Measurements from ENCODE around the gene CDH13.

Gene CDH13

GRCh38 chr16:82954224-82954929 lies 327.6 kb downstream of the CDH13 start:
- H3K27me3 ChIP-seq (replicated peaks; ENCODE audit: insufficient read depth, low read length): no peaks in the 10 kb centered on the region
- no peak overlapping the region for H3K4me2 ChIP-seq (ENCODE audit: low read depth, low read length)
- DNase-seq: no peak
- no peaks in the 10 kb centered on the region for H3K9me2 ChIP-seq (replicated peaks; ENCODE audit: insufficient read depth, low read length)
- TF ChIP-seq EZH2 (optimal IDR thresholded peaks at IDR 0.05; ENCODE audit: low read depth, low read length) (no peak), CTCF (IDR thresholded peaks at IDR 0.05; ENCODE audit: low read length) (no peak), EZH2phosphoT487 (IDR thresholded peaks at IDR 0.05; ENCODE audit: low read length) (no peak)
- no peaks in the 10 kb centered on the region for H3F3A ChIP-seq (ENCODE audit: insufficient read depth, low read length)
- no peaks in the 10 kb centered on the region for H3K4me1 ChIP-seq (ENCODE audit: low read length)
- no peak overlapping the region for H3K4me3 ChIP-seq (ENCODE audit: low read length)
- no peaks in the 10 kb centered on the region for H3K36me3 ChIP-seq (replicated peaks; ENCODE audit: insufficient read depth, low read length)
- no peaks in the 10 kb centered on the region for H3K9me3 ChIP-seq (replicated peaks; ENCODE audit: insufficient read depth, low read length)
- no peak overlapping the region for H3K9ac ChIP-seq (ENCODE audit: low read length)
- no peak overlapping the region for H3K27ac ChIP-seq (ENCODE audit: low read length)
- H4K20me1 ChIP-seq (ENCODE audit: insufficient read depth, low read length): no peaks in the 10 kb centered on the region
- no peak overlapping the region for H2AFZ ChIP-seq (ENCODE audit: low read length)
- no peaks in the 10 kb centered on the region for H3K79me2 ChIP-seq (ENCODE audit: low read length)

DNA sequence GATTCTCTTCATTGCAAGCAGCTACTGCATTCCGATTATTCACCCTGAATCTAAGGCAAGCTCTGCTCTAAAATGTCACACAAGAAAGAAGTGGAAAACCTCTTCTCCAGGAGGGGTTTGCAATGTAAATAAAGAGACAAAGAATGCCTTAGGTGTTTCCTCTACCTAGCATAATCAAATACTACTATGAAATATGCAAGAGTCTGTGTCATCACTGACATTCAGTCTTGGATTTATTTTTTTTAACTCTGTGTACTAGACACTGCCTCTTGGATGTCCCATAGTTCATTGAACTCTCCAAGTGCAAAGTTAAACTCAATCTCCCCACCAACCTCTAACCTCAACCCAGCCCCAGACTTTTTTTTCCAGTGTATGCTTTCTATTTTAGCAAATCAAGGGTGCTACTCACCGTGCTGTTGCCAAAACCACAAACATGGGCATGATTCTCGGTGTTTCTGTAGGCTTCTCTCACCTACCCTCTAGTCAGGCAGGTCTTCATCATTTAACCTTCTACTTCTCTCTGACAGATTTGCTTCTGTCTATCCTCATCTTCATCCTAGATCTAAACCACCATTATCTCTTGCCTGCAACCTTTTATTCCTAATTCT lies 329.1 kb downstream of the CDH13 start:
- Histone ChIP-seq H3K4me2 (ENCODE audit: low read depth, low read length) (no peak overlapping the region), H3F3A (ENCODE audit: insufficient read depth, low read length) (no peaks in the 10 kb centered on the region), H3K9me2 (replicated peaks; ENCODE audit: insufficient read depth, low read length) (no peaks in the 10 kb centered on the region), H2AFZ (ENCODE audit: low read length) (no peak overlapping the region), H3K27ac (ENCODE audit: low read length) (no peak overlapping the region), H3K9me3 (replicated peaks; ENCODE audit: insufficient read depth, low read length) (no peaks in the 10 kb centered on the region), H3K79me2 (ENCODE audit: low read length) (no peaks in the 10 kb centered on the region), H3K36me3 (replicated peaks; ENCODE audit: insufficient read depth, low read length) (no peaks in the 10 kb centered on the region), H3K4me3 (ENCODE audit: low read length) (no peak overlapping the region), H3K27me3 (replicated peaks; ENCODE audit: insufficient read depth, low read length) (no peaks in the 10 kb centered on the region), H3K9ac (ENCODE audit: low read length) (no peak overlapping the region), H4K20me1 (ENCODE audit: insufficient read depth, low read length) (no peaks in the 10 kb centered on the region), H3K4me1 (ENCODE audit: low read length) (no peaks in the 10 kb centered on the region)
- DNase-seq: no peak
- no peak for TF ChIP-seq CTCF (IDR thresholded peaks at IDR 0.05; ENCODE audit: low read length)
- no peak for TF ChIP-seq EZH2 (optimal IDR thresholded peaks at IDR 0.05; ENCODE audit: low read depth, low read length)
- no peak for TF ChIP-seq EZH2phosphoT487 (IDR thresholded peaks at IDR 0.05; ENCODE audit: low read length)

DNA sequence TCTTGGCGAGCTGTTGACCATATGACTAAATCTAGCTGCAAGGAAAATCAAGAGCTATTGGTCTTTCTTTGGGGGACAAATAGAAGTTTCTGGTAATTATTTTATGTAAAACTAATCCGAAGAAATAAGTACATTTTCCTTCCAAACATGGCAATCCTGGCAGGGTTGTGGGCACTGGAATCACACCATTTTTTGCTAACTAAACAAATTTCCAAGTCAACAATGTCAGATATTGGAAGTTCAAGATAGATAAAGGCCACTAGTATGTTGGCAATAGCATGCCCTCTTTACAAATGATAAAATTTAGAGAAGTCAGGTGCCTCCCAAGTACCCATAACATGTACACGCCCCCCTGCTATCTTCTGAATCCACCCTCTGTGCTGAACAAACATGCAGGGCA lies 330.4 kb downstream of the CDH13 start:
- no peaks in the 10 kb centered on the region for H3K36me3 ChIP-seq (replicated peaks; ENCODE audit: insufficient read depth, low read length)
- TF ChIP-seq EZH2 (optimal IDR thresholded peaks at IDR 0.05; ENCODE audit: low read depth, low read length) (no peak), CTCF (IDR thresholded peaks at IDR 0.05; ENCODE audit: low read length) (no peak), EZH2phosphoT487 (IDR thresholded peaks at IDR 0.05; ENCODE audit: low read length) (no peak)
- no peak overlapping the region for H2AFZ ChIP-seq (ENCODE audit: low read length)
- H3K4me3 ChIP-seq (ENCODE audit: low read length): no peak overlapping the region
- H3K9me3 ChIP-seq (replicated peaks; ENCODE audit: insufficient read depth, low read length): no peaks in the 10 kb centered on the region
- no peaks in the 10 kb centered on the region for H3F3A ChIP-seq (ENCODE audit: insufficient read depth, low read length)
- no peaks in the 10 kb centered on the region for H3K4me1 ChIP-seq (ENCODE audit: low read length)
- no peak overlapping the region for H3K4me2 ChIP-seq (ENCODE audit: low read depth, low read length)
- no peaks in the 10 kb centered on the region for H3K9me2 ChIP-seq (replicated peaks; ENCODE audit: insufficient read depth, low read length)
- H3K79me2 ChIP-seq (ENCODE audit: low read length): no peaks in the 10 kb centered on the region
- no peaks in the 10 kb centered on the region for H4K20me1 ChIP-seq (ENCODE audit: insufficient read depth, low read length)
- H3K27me3 ChIP-seq (replicated peaks; ENCODE audit: insufficient read depth, low read length): no peaks in the 10 kb centered on the region
- no peak overlapping the region for H3K9ac ChIP-seq (ENCODE audit: low read length)
- no peak for DNase-seq
- H3K27ac ChIP-seq (ENCODE audit: low read length): no peak overlapping the region
